Measurements from ENCODE around the gene SFMBT2.

Gene SFMBT2

GRCh38 chr10:7370511-7370910, 40.3 kb downstream of the SFMBT2 start:
- no peak for DNase-seq (ENCODE audit: low read depth in 2 of 2, low spot score in 1 of 2)

GRCh38 chr10:7365027-7365745, 45.6 kb downstream of the SFMBT2 start:
- DNase-seq (ENCODE audit: low read depth in 2 of 2, low spot score in 1 of 2), result no peak

DNA sequence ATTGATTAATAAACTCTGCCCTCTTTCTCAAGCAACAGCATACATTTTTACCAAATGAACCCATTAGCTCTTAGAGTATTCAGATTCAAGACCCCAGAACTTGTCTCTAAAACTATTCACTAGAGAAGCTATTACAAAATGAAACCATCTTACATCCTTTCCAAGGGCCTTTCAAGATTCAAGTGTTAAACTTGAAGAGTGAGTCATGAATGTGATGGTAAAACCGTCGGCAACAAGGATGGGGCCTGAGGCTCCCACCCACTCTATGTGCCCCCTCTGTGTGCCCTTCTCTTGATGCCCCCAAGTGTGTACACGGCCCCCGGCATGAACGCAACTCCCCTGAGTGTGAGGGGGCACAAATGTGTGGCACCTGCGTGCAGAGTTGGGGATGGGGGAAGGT, 46.4 kb downstream of the SFMBT2 start:
- DNase-seq (ENCODE audit: low read depth in 2 of 2, low spot score in 1 of 2), result no peak

GRCh38 chr10:7363700-7364099, 47.1 kb downstream of the SFMBT2 start:
- no peak for DNase-seq (ENCODE audit: low read depth in 2 of 2, low spot score in 1 of 2)

GRCh38 chr10:7362471-7362870, 48.4 kb downstream of the SFMBT2 start:
- DNase-seq (ENCODE audit: low read depth in 2 of 2, low spot score in 1 of 2), result no peak

- DNase-seq (ENCODE audit: low read depth in 2 of 2, low spot score in 1 of 2), result no peak
Observed at GRCh38 chr10:7361316-7361715, 49.5 kb downstream of the SFMBT2 start.

DNA sequence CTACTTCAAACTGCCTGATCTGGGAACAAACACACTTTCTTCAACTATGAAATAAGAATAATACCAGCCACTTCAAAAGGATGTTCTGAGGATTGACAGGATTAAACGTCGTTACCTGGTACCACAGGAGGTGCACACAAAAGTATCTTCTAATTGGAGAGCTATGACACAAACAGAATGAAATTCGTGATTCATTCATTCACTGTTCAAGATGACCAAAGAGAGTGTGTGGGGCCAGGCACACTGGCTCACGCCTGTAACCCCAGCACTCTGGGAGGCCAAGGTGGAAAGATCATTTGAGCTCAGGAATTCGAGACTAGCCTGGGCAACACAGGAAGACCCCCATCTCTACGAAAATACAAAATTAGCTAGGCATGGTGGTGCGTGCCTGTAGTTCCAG, 50.9 kb downstream of the SFMBT2 start:
- DNase-seq (ENCODE audit: low read depth in 2 of 2, low spot score in 1 of 2), result no peak

DNA sequence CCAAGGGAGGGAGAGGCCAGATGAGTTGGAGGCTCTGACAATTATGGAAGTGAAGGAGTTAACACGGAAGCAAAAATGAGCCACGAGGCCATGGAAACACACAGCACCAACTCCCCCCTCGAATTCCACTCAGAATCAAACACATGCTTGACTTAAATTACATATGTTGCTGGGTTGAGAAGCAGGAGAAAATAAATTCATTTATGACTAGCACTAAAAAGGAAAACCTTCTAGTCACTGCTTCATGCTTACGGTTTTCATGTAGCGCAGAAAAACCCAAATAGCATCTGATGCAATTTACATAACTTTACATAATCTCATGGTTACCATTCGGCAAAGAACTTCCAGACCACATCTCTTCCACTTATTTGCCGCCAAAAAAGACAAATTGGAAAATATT, 51.5 kb downstream of the SFMBT2 start:
- DNase-seq (ENCODE audit: low read depth in 2 of 2, low spot score in 1 of 2), result no peak

DNA sequence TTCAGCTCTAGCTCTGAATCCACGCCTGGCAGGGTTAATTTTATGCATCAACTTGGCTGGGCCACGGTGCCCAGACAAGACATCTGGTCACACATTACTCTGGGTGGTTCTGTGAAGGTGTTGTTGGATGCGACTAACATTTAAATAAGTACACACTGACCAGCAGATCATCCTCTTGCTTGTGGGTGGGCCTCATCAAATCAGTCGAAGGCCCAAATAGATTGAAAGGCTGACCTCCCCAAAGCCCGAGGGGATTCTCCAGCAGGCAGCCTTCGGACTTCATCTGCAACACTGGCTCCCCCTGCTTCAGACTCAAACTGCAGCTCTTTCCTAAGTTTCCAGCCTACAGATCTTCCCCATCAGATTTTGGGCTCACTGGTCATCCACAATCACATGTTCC, 53.6 kb downstream of the SFMBT2 start:
- no peak for DNase-seq (ENCODE audit: low read depth in 2 of 2, low spot score in 1 of 2)

DNA sequence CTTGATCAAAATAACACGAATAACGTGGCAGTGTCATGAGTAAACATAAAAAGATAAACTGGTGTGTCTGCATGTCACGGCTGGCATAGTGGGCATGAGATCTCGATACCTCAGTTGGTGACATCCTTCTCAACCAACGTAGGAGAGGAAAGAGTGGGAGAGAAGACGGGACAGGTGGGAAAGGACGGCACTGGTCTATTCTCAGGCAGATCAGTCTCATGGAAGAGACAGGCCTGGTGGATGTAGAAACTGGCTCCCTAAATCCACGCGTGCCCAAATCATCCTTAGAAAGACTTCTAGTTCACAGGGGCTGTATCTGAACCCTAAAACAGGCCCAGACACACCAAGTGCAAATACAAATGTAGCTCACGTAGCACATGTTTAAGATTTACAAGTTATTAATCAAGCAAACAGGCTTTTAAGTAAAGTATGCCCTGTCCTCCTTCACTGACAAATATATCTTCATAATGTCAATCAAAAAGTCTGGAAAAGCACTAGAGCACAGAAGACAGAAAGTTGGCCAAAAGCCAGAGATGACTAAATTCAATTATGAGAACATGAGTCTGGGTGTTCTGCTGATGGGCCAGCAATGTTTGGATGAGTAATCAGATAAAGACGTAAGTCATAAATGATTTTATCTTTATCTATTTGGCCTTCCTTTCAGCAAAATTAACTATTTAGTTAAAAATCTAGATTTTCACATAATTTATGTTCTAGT, 56.3 kb downstream of the SFMBT2 start:
- DNase-seq (ENCODE audit: low read depth in 2 of 2, low spot score in 1 of 2), result no peak

GRCh38 chr10:7351894-7352293, 58.9 kb downstream of the SFMBT2 start:
- no peak for DNase-seq (ENCODE audit: low read depth in 2 of 2, low spot score in 1 of 2)

GRCh38 chr10:7350541-7351195, 60.2 kb downstream of the SFMBT2 start:
- DNase-seq (ENCODE audit: low read depth in 2 of 2, low spot score in 1 of 2), result no peak

- DNase-seq (ENCODE audit: low read depth in 2 of 2, low spot score in 1 of 2), result no peak
Observed at GRCh38 chr10:7345717-7346116, 65.1 kb downstream of the SFMBT2 start.

DNA sequence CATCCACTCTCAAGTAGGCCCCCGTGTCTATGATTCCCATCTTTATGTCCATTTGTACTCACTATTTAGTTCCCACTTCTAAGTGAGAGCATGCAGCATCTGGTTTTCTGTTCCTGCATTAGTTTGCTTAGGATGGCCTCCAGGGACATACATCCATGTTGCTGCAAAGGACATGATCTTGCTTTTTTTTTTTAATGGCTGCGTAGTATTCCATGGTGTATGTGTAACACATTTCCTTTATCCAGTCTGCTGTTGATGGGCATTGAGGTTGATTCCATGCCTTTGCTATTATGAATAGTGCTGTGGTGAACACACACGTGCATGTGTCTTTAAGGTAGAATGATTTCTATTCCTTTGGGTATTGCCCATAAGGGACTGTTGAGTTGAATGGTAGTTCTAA, 67.8 kb downstream of the SFMBT2 start:
- no peak for DNase-seq (ENCODE audit: low read depth in 2 of 2, low spot score in 1 of 2)

GRCh38 chr10:7340179-7340874, 70.5 kb downstream of the SFMBT2 start:
- DNase-seq (ENCODE audit: low read depth in 2 of 2, low spot score in 1 of 2), result no peak

GRCh38 chr10:7339510-7339909, 71.3 kb downstream of the SFMBT2 start:
- no peak for DNase-seq (ENCODE audit: low read depth in 2 of 2, low spot score in 1 of 2)

- DNase-seq (ENCODE audit: low read depth in 2 of 2, low spot score in 1 of 2), result no peak
Observed at GRCh38 chr10:7338469-7338868, 72.4 kb downstream of the SFMBT2 start.

GRCh38 chr10:7337431-7338171, 73.2 kb downstream of the SFMBT2 start:
- no peak for DNase-seq (ENCODE audit: low read depth in 2 of 2, low spot score in 1 of 2)

DNA sequence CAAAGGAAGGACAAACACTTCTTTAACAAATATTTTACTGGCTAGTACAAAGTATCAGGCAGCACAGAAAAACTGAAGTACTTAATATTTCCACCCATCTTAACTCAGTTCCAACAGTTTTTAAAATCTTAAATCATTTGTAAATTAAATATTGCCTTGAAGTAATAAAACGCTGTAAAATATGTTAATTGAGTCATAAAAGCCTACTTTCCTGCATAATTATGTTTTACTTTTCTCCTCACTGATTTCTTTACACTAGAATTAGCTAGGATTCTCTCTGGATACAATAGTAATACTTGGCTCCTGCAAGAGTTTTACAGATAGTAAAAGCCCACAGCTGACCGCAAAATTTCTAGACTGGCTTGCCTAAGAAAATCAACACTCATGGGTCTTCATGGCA, 74.9 kb downstream of the SFMBT2 start:
- no peak for DNase-seq (ENCODE audit: low read depth in 2 of 2, low spot score in 1 of 2)

DNA sequence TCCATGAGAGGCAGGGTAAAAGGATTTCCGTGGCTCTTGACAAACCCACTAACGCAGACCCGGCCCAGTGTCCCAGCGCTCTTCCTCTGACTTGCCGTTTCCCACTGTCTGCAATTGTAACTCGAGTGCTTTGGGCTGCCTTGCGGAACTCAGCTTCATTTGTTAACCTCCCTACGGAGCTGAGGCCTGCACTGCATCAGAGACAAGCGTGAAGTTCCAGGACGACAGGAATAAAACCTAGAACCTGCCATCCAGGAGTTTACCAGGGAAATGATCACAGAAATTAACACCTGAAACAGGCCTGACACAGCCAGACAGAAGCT, 76.2 kb downstream of the SFMBT2 start:
- no peak for DNase-seq (ENCODE audit: low read depth in 2 of 2, low spot score in 1 of 2)

GRCh38 chr10:7333961-7334641, 76.7 kb downstream of the SFMBT2 start:
- no peak for DNase-seq (ENCODE audit: low read depth in 2 of 2, low spot score in 1 of 2)

Measured in stimulated activated CD8-positive, alpha-beta memory T cell treated with anti-CD3 and anti-CD28 coated beads, Interleukin-4, amount 100 ng/mL, for 4 hours (primary cell).